HepG2 (cell line): Measurements from ENCODE around the gene MCM3AP. TPM values are rescaled to one million over a fixed set of nuclear protein-coding genes. Genes with fewer than 3 reads are reported as not detected.
"Not testable (repeated sequence)": the region's sequence is repeated elsewhere in the genome, so short reads cannot be mapped to it uniquely, and the experiment has no call there.

Experiments
- ATAC-seq: fragments of 200-7000 bp; cut with Tn5 transposase; 3 replicates; pipeline ENCODE4 v1.9.1; 2020; ENCODE audit warnings: mild to moderate bottlenecking, moderate library complexity
- BruUV-seq: library from RNA; stranded (reverse); fragments of 400-500 nt; replicated peaks from 2 replicates; lab custom pipeline; 2021; lab: Mats Ljungman, UMichigan
- CTCF ChIA-PET: fragments of 300-600 bp; formaldehyde crosslinking; extraction: SDS; loops from one replicate; lab custom pipeline; 2021; ENCODE audit warnings: low total read pairs, inconsistent platforms, low intra/inter-chr PET ratio; lab: Yijun Ruan, JAX
- POLR2A ChIA-PET: fragments of 350-600 bp; sonication (Branson Sonifier 250); formaldehyde crosslinking; loops from one replicate; lab custom pipeline; 2020; ENCODE audit warnings: antibody characterized with exemption, inconsistent platforms; lab: Yijun Ruan, JAX
- DNase-seq: peaks from one replicate; pipeline ENCODE4 v3.0.0-alpha.2; 2015; ENCODE audit warnings: low spot score
- FAIRE-seq: peaks from 3 replicates; lab custom pipeline; 2011; peaks lifted over from hg19 to GRCh38; lab: Jason Lieb, UNC
- H2AFZ ChIP-seq: one replicate; pipeline ENCODE4 v1.6.1; 2011; ENCODE audit warnings: low read length, inconsistent platforms
- H3K27ac ChIP-seq: fragments of 300-600 bp; 3 replicates; pipeline ENCODE4 v1.8.0; 2011; ENCODE audit warnings: mixed run types, mild to moderate bottlenecking, mixed read lengths, low read length, inconsistent platforms; ENCODE audit not compliant: insufficient read depth; ENCODE audit errors: extremely low read length
- H3K27me3 ChIP-seq, 2 experiments: fragments of 200-600 bp in 1 of 2; 2 replicates in 1 of 2; 3 replicates in 1 of 2; pipeline versions ENCODE4 v1.6.0 to v1.8.0; 2011; ENCODE audit warnings: low read length in 2 of 2, mild to moderate bottlenecking in 2 of 2, moderate library complexity in 2 of 2, inconsistent platforms in 1 of 2; ENCODE audit not compliant: insufficient read depth in 2 of 2, control insufficient read depth in 1 of 2
- H3K36me3 ChIP-seq, 2 experiments: fragments of 200-600 bp in 1 of 2; replicated peaks in 1 of 2; 2 replicates in 1 of 2; 3 replicates in 1 of 2; pipeline versions ENCODE4 v1.5.1 to v1.8.0; 2011; ENCODE audit warnings: low read length in 2 of 2, inconsistent platforms in 1 of 2; ENCODE audit not compliant: insufficient read depth in 2 of 2, control insufficient read depth in 1 of 2
- H3K4me1 ChIP-seq: 2 replicates; pipeline ENCODE4 v1.5.1; 2012; ENCODE audit warnings: low read length, inconsistent platforms; ENCODE audit not compliant: insufficient read depth
- H3K4me2 ChIP-seq: 2 replicates; pipeline ENCODE4 v1.6.0; 2011; ENCODE audit warnings: low read depth, low read length, inconsistent platforms
- H3K4me3 ChIP-seq, 3 experiments: fragments of 200-600 bp in 1 of 3; sonication (generic), shearing (Covaris generic) in 1 of 3; replicated peaks in 1 of 3; 2 replicates each; pipeline ENCODE4 v1.5.1; 2011 to 2016; ENCODE audit warnings: low read length in 3 of 3, inconsistent platforms in 2 of 3, low read depth in 2 of 3, mild to moderate bottlenecking in 2 of 3, control low read depth in 1 of 3, mixed read lengths in 1 of 3; ENCODE audit not compliant: insufficient read depth in 1 of 3
- H3K79me2 ChIP-seq: one replicate; pipeline ENCODE4 v1.6.1; 2011; ENCODE audit warnings: low read length, inconsistent platforms; ENCODE audit not compliant: insufficient read depth
- H3K9ac ChIP-seq: 2 replicates; pipeline ENCODE4 v1.6.0; 2011; ENCODE audit warnings: mild to moderate bottlenecking, low read depth, low read length, inconsistent platforms; ENCODE audit not compliant: insufficient read depth
- H3K9me3 ChIP-seq: 2 replicates; pipeline ENCODE4 v1.5.1; 2012; ENCODE audit warnings: mild to moderate bottlenecking, low read length
- H4K20me1 ChIP-seq: 2 replicates; pipeline ENCODE4 v1.6.0; 2011; ENCODE audit warnings: inconsistent platforms, mild to moderate bottlenecking, low read length, moderate library complexity; ENCODE audit not compliant: insufficient read depth
- AGO2 ChIP-seq: fragments of 200-400 bp; formaldehyde crosslinking; optimal IDR thresholded peaks from 2 replicates; pipeline ENCODE3; 2017; ENCODE audit warnings: mild to moderate bottlenecking, low read depth, low read length, moderate library complexity
- KAT2B ChIP-seq: fragments of 150-350 bp; IDR thresholded peaks from 2 replicates; pipeline ENCODE4 v1.6.1; 2014; ENCODE audit warnings: low read depth, low read length, borderline replicate concordance
- PLSCR1 ChIP-seq: sonication (generic); formaldehyde crosslinking; IDR thresholded peaks from 2 replicates; pipeline ENCODE4 v1.5.0; 2020; ENCODE audit warnings: missing genetic modification reagents, mild to moderate bottlenecking, borderline replicate concordance
- POLR2G ChIP-seq: fragments of 200-400 bp; formaldehyde crosslinking; IDR thresholded peaks from 2 replicates; pipeline ENCODE4 v1.6.1; 2018; ENCODE audit warnings: mild to moderate bottlenecking, low read depth, low read length, moderate library complexity
- SRY ChIP-seq: sonication (generic); formaldehyde crosslinking; IDR thresholded peaks from 2 replicates; pipeline ENCODE4 v1.8.0; 2022; ENCODE audit warnings: mild to moderate bottlenecking, missing genetic modification reagents
- ZNF451 ChIP-seq: sonication (generic); formaldehyde crosslinking; IDR thresholded peaks from 2 replicates; pipeline ENCODE4 v1.5.0; 2020; ENCODE audit warnings: mild to moderate bottlenecking, missing genetic modification reagents
- ZNF816 ChIP-seq: sonication (generic); formaldehyde crosslinking; IDR thresholded peaks from 2 replicates; pipeline ENCODE4 v1.8.0; 2022; ENCODE audit warnings: missing genetic modification reagents, mild to moderate bottlenecking, borderline replicate concordance
- WGBS: methylation state at CpG from one replicate; pipeline ENCODE4 v1.1.6; 2017; ENCODE audit warnings: low lambda C conversion rate; 5-methylcytosine and 5-hydroxymethylcytosine counted together
- in situ Hi-C: cut with HindIII; loops from 2 replicates; pipeline ENCODE4 v1.10.0; 2017; ENCODE audit warnings: low pct_unique_long_range_greater_than_20kb; ENCODE audit not compliant: extremely low pct_ligation_motif_present
- intact Hi-C: fragments of 100-400 bp; cut with micrococcal nuclease; formaldehyde crosslinking; loops from one replicate; pipeline ENCODE4 v1.10.0; 2022; ENCODE audit not compliant: unreplicated experiment
- polyA plus RNA-seq, 8 experiments: library from polyadenylated mRNA; depleted of rRNA in 3 of 8; stranded (reverse) in 7 of 8; unstranded in 1 of 8; fragments of >200 nt; fragmentation: Illumina TruSeq in 4 of 8; extraction: Trizol in 4 of 8; gene quantifications; 2 replicates each; pipeline versions ENCODE4 v1.2.1 to v1.2.3, GENCODE V29; 2011 to 2016; ENCODE audit warnings: low read depth in 4 of 8, missing spikeins in 1 of 8, mixed read lengths in 1 of 8; ENCODE audit not compliant: insufficient read depth in 1 of 8
- total RNA-seq, 5 experiments: library from RNA; depleted of rRNA; stranded (reverse); fragments of >200 nt; fragmentation: Illumina TruSeq; extraction: Trizol; gene quantifications; 2 replicates each; pipeline ENCODE4 v1.2.3, GENCODE V29; 2016; ENCODE audit warnings: low read depth in 1 of 5

MCM3AP gene
- total and polyA plus RNA-seq, 2 of the 13 experiments (the other 11 are each of a cell fraction or from before 2014, with no cell fraction given) = 27.0 to 54.7 TPM

DNA sequence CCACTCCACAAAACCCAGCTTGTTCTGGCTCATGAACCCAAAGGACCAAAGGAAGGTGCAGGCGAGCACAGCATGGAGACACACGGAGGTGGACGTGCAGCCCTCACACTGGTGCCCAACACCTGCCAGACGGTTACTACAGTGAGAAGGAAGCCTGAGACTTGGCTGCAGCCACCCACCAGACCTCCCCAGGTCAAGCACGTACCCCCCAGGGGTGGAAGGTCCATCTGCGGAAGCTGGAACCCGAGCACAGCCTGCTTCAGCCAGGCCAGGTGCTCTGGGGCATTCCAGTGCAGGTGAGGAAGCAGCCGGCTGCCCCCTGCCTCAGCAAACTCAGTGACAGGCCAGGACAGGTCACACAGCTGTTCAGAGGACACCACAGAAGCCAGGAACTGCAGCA lies 40.8 kb downstream of the MCM3AP start (continued):
- no peak for TF ChIP-seq ZNF451
- no peak for TF ChIP-seq PLSCR1 (CRISPR knock-in tag)

DNA sequence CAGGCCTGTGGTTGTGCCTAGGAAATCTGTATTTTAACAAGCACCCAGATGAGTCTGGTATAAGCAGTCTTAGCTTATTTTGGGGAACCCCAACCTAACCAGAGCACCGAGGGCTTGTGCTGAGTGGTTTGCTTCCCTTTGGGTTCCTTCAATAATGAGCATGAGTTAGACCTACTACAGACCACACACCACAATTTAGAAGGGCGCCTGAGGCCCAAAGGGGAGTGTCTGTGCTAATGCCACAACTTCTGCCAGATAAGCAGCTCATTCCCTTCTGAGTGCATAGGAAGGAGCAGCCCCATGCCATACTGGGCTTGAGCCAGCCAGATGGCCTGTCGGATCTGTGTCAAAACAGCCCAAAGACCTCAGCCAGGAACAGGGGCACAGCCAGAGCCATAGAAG lies 41.5 kb downstream of the MCM3AP start:
- no TSS peak for BruUV-seq
- no peaks in the 10 kb centered on the region for H3K9me3 ChIP-seq
- H3K4me1 ChIP-seq = no peaks in the 10 kb centered on the region
- FAIRE-seq = no peak
- TF ChIP-seq SRY (CRISPR knock-in tag) (no peak), KAT2B (no peak), AGO2 (no peak)
- H3K9ac ChIP-seq = no peak overlapping the region
- no peak overlapping the region for H3K4me2 ChIP-seq
- no peaks in the 10 kb centered on the region for H3K27me3 ChIP-seq
- H2AFZ ChIP-seq = no peak overlapping the region
- H4K20me1 ChIP-seq = no peaks in the 10 kb centered on the region; the same call in 1 of the 2 replicates
- ChIA-PET CTCF (no interaction called here), POLR2A (no interaction called here)
- 94% methylated on average over 2 of the region's 3 CpGs for WGBS
- no peak for ATAC-seq
- H3K79me2 ChIP-seq = no peaks in the 10 kb centered on the region
- no peak overlapping the region for H3K4me3 ChIP-seq
- H3K27ac ChIP-seq = no peak overlapping the region
- H3K36me3 ChIP-seq = peaks cover 47 to 90% of the 10 kb centered on the region in 2 experiments
- intact Hi-C loops = no loop called here
- in situ Hi-C loops = no loop called here
- no peak for DNase-seq

DNA sequence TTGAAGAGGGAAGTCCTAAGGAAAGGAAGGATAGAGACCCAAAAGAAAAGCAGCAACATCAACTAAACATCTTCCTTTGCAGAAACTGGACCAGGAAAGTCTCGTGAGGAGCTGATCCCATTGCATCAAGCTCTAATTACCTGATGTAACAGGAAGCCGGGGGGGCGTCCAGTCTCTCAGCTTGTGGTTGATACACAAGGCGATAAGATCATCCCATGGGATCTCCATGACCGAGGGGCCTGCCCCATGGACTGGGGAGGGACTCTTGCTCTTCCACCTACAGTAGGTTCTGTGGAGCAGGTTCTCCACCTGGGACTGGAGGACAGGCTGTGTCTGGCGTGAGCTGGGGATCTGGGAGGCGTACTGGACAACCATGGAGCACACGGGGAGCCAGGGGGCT lies 42.1 kb downstream of the MCM3AP start:
- no peaks in the 10 kb centered on the region; the same call in 1 of the 2 replicates for H4K20me1 ChIP-seq
- peaks cover 47 to 89% of the 10 kb centered on the region in 2 experiments for H3K36me3 ChIP-seq
- H3K27me3 ChIP-seq = no peaks in the 10 kb centered on the region
- POLR2A ChIA-PET = no interaction called here
- intact Hi-C loops = no loop called here
- TF ChIP-seq POLR2G (peak; percentile 42; the same call in 1 of the 2 replicates), ZNF816 (CRISPR knock-in tag) (no peak)
- H2AFZ ChIP-seq = no peak overlapping the region
- no peaks in the 10 kb centered on the region for H3K9me3 ChIP-seq
- H3K9ac ChIP-seq = no peak overlapping the region
- H3K4me2 ChIP-seq = no peak overlapping the region
- no peaks in the 10 kb centered on the region for H3K4me1 ChIP-seq
- DNase-seq (no peak), ATAC-seq (no peak), FAIRE-seq (no peak)
- BruUV-seq = no TSS peak
- no peak overlapping the region for H3K27ac ChIP-seq
- H3K79me2 ChIP-seq = no peaks in the 10 kb centered on the region
- in situ Hi-C loops = no loop called here
- no peak overlapping the region for H3K4me3 ChIP-seq
- WGBS = 98% methylated on average over 6 of the region's 8 CpGs
- CTCF ChIA-PET = no interaction called here

DNA sequence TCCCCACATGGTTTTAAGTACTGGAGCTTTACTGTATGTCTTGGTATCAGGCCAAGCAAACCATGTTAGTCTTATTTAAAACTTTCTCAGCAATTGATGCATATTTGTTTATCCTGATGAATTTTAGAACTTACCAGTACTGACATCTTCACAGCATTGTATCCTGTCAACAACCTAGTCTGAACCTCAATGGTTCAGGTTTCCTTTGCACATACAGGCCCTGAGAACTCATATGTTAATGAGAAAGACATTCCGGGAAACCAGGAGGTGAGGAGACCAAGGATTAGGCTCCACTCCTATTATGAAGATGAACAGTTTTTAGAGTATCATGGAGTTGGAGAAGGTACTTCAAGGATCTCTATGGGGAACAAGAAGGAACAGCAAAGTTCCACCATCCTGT lies 43.8 kb downstream of the MCM3AP start:
- H3K4me2 ChIP-seq, intact Hi-C loops, H3K4me1 ChIP-seq, DNase-seq, H2AFZ ChIP-seq, H3K4me3 ChIP-seq, H3K9me3 ChIP-seq, FAIRE-seq, H3K9ac ChIP-seq, ATAC-seq, H3K27ac ChIP-seq, H3K27me3 ChIP-seq, H3K79me2 ChIP-seq, in situ Hi-C loops, CTCF ChIA-PET, H4K20me1 ChIP-seq: not testable (repeated sequence)
- POLR2A ChIA-PET = interaction anchor here (1.2 kb wide), 1 partner anchor 12 kb away, joined by 3 read pairs; no protein-coding TSS in a partner anchor
- 100% methylated on average over 1 of the region's 1 CpG for WGBS
- TSS peak; percentile 42 for BruUV-seq
- H3K36me3 ChIP-seq = peaks cover 39 to 81% of the 10 kb centered on the region in 2 experiments
